PC-3 (cell line): ENCODE results near the gene ZNF497. TPM values are rescaled to one million over a fixed set of nuclear protein-coding genes. Genes with fewer than 3 reads are reported as not detected.
A peak's percentile ranks its signal among the peaks of the same experiment; 100 is the strongest.

ENCODE experiments used
- ATAC-seq: fragments of 200-7000 bp; cut with Tn5 transposase; 2 replicates; pipeline ENCODE4 v1.9.1; 2020; ENCODE audit warnings: mild to moderate bottlenecking, moderate library complexity
- BruUV-seq: library from RNA; stranded (reverse); fragments of 400-500 nt; replicated peaks from 2 replicates; lab custom pipeline; 2021; lab: Mats Ljungman, UMichigan
- CTCF ChIA-PET: fragments of 300-600 bp; sonication (Branson Sonifier 250); formaldehyde crosslinking; loops from one replicate; lab custom pipeline; 2022; ENCODE audit warnings: antibody characterized with exemption; lab: Charles Lee
- POLR2A ChIA-PET: fragments of 300-600 bp; sonication (Branson Sonifier 250); formaldehyde crosslinking; loops from one replicate; lab custom pipeline; 2022; ENCODE audit warnings: antibody characterized with exemption; ENCODE audit not compliant: unreplicated experiment; lab: Charles Lee
- DNase-seq: peaks from one replicate; pipeline ENCODE4 v3.0.0-alpha.2; 2015
- H2AFZ ChIP-seq: fragments of 300-600 bp; sonication (generic); 2 replicates; pipeline ENCODE4 v1.6.0; 2016; ENCODE audit warnings: antibody characterized with exemption, low read length
- H3F3A ChIP-seq: fragments of 300-600 bp; sonication (generic); one replicate; pipeline ENCODE4 v1.6.0; 2017; ENCODE audit warnings: antibody characterized with exemption, low read length, control low read depth, mild to moderate bottlenecking; ENCODE audit not compliant: unreplicated experiment
- H3K27ac ChIP-seq: fragments of 300-600 bp; sonication (generic); 2 replicates; pipeline ENCODE4 v1.5.1; 2016; ENCODE audit warnings: mild to moderate bottlenecking, low read length
- H3K27me3 ChIP-seq: fragments of 300-600 bp; sonication (generic); 2 replicates; pipeline ENCODE4 v1.6.1; 2016; ENCODE audit warnings: low read length, mixed read lengths
- H3K36me3 ChIP-seq: fragments of 300-600 bp; sonication (generic); 2 replicates; pipeline ENCODE4 v1.6.1; 2016; ENCODE audit warnings: low read depth, mixed run types, low read length, mixed read lengths
- H3K4me1 ChIP-seq: fragments of 300-600 bp; sonication (generic); 2 replicates; pipeline ENCODE4 v1.5.1; 2016; ENCODE audit warnings: low read length; ENCODE audit not compliant: insufficient read depth
- H3K4me2 ChIP-seq: fragments of 300-600 bp; sonication (generic); 2 replicates; pipeline ENCODE4 v1.6.0; 2016; ENCODE audit warnings: low read length
- H3K4me3 ChIP-seq: fragments of 300-600 bp; sonication (generic); 2 replicates; pipeline ENCODE4 v1.5.1; 2016; ENCODE audit warnings: mild to moderate bottlenecking, low read length, mixed read lengths
- H3K79me2 ChIP-seq: fragments of 300-600 bp; sonication (generic); 2 replicates; pipeline ENCODE4 v1.6.1; 2017; ENCODE audit warnings: low read length, mixed read lengths
- H3K9ac ChIP-seq: fragments of 300-600 bp; sonication (generic); 2 replicates; pipeline ENCODE4 v1.6.0; 2016; ENCODE audit warnings: mild to moderate bottlenecking, low read length
- H3K9me2 ChIP-seq: fragments of 300-600 bp; sonication (generic); replicated peaks from 2 replicates; pipeline ENCODE4 v1.6.1; 2016; ENCODE audit warnings: mixed run types, low read length, mixed read lengths
- H3K9me3 ChIP-seq: fragments of 300-600 bp; sonication (generic); 2 replicates; pipeline ENCODE4 v1.6.1; 2016; ENCODE audit warnings: low read length, mixed read lengths
- H4K20me1 ChIP-seq: fragments of 300-600 bp; sonication (generic); 2 replicates; pipeline ENCODE4 v1.6.1; 2016; ENCODE audit warnings: low read length, mixed read lengths
- CTCF ChIP-seq: fragments of 300-600 bp; sonication (generic); conservative IDR thresholded peaks from 2 replicates; pipeline ENCODE4 v1.5.1; 2017; ENCODE audit warnings: antibody characterized with exemption, low read depth, mild to moderate bottlenecking, low read length
- EZH2 ChIP-seq: fragments of 300-600 bp; sonication (generic); IDR thresholded peaks from one replicate; pipeline ENCODE4 v1.6.1; 2017; ENCODE audit warnings: antibody characterized with exemption, mild to moderate bottlenecking, low read length; ENCODE audit not compliant: unreplicated experiment
- EZH2phosphoT487 ChIP-seq: fragments of 300-600 bp; sonication (generic); IDR thresholded peaks from 2 replicates; pipeline ENCODE4 v1.6.1; 2018; ENCODE audit warnings: mild to moderate bottlenecking, antibody characterized with exemption, low read length, borderline replicate concordance
- intact Hi-C: fragments of 100-400 bp; cut with micrococcal nuclease; formaldehyde crosslinking; loops from 2 replicates; pipeline ENCODE4 v1.9.0; 2023
- total RNA-seq: library from RNA; depleted of rRNA; stranded (reverse); fragments of >200 nt; gene quantifications from 2 replicates; pipeline ENCODE4 v1.2.3, GENCODE V29; 2014

The ZNF497 gene
- total RNA-seq, 1 experiment from 2014 or later = 2.2 TPM

GRCh38 chr19:58326914-58327726 lies 35.4 kb downstream of the ZNF497 start, which contains the start of gene ZSCAN22:
Gene ZSCAN22 (plus strand): TSS chr19:58326994. CDS start chr19:58334803, 7,809 bp downstream.
- Histone ChIP-seq H3K4me1 (peaks cover 26% of the 10 kb centered on the region), H3K79me2 (peaks cover 62% of the 10 kb centered on the region), H3F3A (no peaks in the 10 kb centered on the region), H3K9me2 (no peaks in the 10 kb centered on the region), H3K9me3 (no peaks in the 10 kb centered on the region), H3K27me3 (no peaks in the 10 kb centered on the region), H3K27ac (peak within 1 kb of the TSS; percentile 63), H2AFZ (peak within 1 kb of the TSS; percentile 82), H3K4me2 (peak within 1 kb of the TSS; percentile 94), H3K36me3 (0 out of 2 replicates have a peak, but pooled peaks cover 4% of the 10 kb centered on the region), H3K9ac (peak within 1 kb of the TSS; percentile 87), H4K20me1 (peaks cover 5% of the 10 kb centered on the region; the same call in 1 of the 2 replicates), H3K4me3 (peak within 1 kb of the TSS; percentile 94)
- POLR2A ChIA-PET = no interaction called here
- TSS peak; percentile 37 for BruUV-seq
- TF ChIP-seq EZH2phosphoT487 (no peak), CTCF (no peak), EZH2 (no peak)
- intact Hi-C loops = loop anchor here (1.0 to 5.0 kb wide), 4 partner anchors 22 to 144 kb away; partner anchors contain the start of genes ERVK3-1 and ZNF274
- CTCF ChIA-PET = no interaction called here
- DNase-seq (peak; percentile 99), ATAC-seq (peak; percentile 85)

GRCh38 chr19:58326501-58326913 lies 36.0 kb downstream of the ZNF497 start:
- no peaks in the 10 kb centered on the region for H3K9me3 ChIP-seq
- DNase-seq (no peak), ATAC-seq (no peak; the same call in 1 of the 2 replicates)
- peak overlapping the region; percentile 82 for H2AFZ ChIP-seq
- H3K79me2 ChIP-seq = peaks cover 62% of the 10 kb centered on the region
- H3K4me1 ChIP-seq = peaks cover 26% of the 10 kb centered on the region
- TF ChIP-seq EZH2phosphoT487 (no peak), EZH2 (no peak), CTCF (no peak)
- H3K9me2 ChIP-seq = no peaks in the 10 kb centered on the region
- CTCF ChIA-PET = no interaction called here
- peak overlapping the region; percentile 94 for H3K4me2 ChIP-seq
- POLR2A ChIA-PET = no interaction called here
- H4K20me1 ChIP-seq = peaks cover 5% of the 10 kb centered on the region; the same call in 1 of the 2 replicates
- intact Hi-C loops = loop anchor here (1.0 to 5.0 kb wide), 3 partner anchors 21 to 144 kb away; partner anchors contain the start of genes ERVK3-1 and ZNF274
- H3F3A ChIP-seq = no peaks in the 10 kb centered on the region
- H3K9ac ChIP-seq = peak overlapping the region; percentile 87
- H3K4me3 ChIP-seq = peak overlapping the region; percentile 94
- H3K27me3 ChIP-seq = no peaks in the 10 kb centered on the region
- no TSS peak for BruUV-seq
- no peak overlapping the region for H3K27ac ChIP-seq
- H3K36me3 ChIP-seq = 0 out of 2 replicates have a peak, but pooled peaks cover 5% of the 10 kb centered on the region
